Measurements from ENCODE around the gene ANO6.
"Not testable (repeated sequence)": the region's sequence is repeated elsewhere in the genome, so short reads cannot be mapped to it uniquely, and the experiment has no call there.

ANO6 gene

GRCh38 chr12:45235087-45236025 lies 19.5 kb downstream of the ANO6 start:
- DNase-seq = no peak

- not testable (repeated sequence) for DNase-seq
These were observed 20.5 kb downstream of the ANO6 start for GRCh38 chr12:45236383-45236782.

- DNase-seq = no peak
These were observed 26.3 kb downstream of the ANO6 start for GRCh38 chr12:45242180-45242579.

- no peak for DNase-seq
These were observed 28.1 kb downstream of the ANO6 start for GRCh38 chr12:45243963-45244362.

GRCh38 chr12:45244561-45245343 lies 28.9 kb downstream of the ANO6 start:
- no peak for DNase-seq

GRCh38 chr12:45246236-45246635 lies 30.3 kb downstream of the ANO6 start:
- no peak for DNase-seq

GRCh38 chr12:45247589-45247988 lies 31.7 kb downstream of the ANO6 start:
- DNase-seq = no peak

- DNase-seq = no peak
These were observed 32.2 kb downstream of the ANO6 start for GRCh38 chr12:45248095-45248494.

- no peak for DNase-seq
These were observed 38.4 kb downstream of the ANO6 start for GRCh38 chr12:45254254-45254653.

GRCh38 chr12:45256721-45257120 lies 40.8 kb downstream of the ANO6 start:
- no peak for DNase-seq

GRCh38 chr12:45257185-45257930 lies 41.5 kb downstream of the ANO6 start:
- no peak for DNase-seq

- DNase-seq = no peak
These were observed 43.8 kb downstream of the ANO6 start for GRCh38 chr12:45259675-45260074.

GRCh38 chr12:45260104-45260815 lies 44.4 kb downstream of the ANO6 start:
- DNase-seq = no peak

GRCh38 chr12:45260854-45261253 lies 45.0 kb downstream of the ANO6 start:
- DNase-seq = no peak

GRCh38 chr12:45262185-45262584 lies 46.3 kb downstream of the ANO6 start:
- not testable (repeated sequence) for DNase-seq

GRCh38 chr12:45263587-45263986 lies 47.7 kb downstream of the ANO6 start:
- no peak for DNase-seq

- peak; percentile 70 for DNase-seq
These were observed 52.9 kb downstream of the ANO6 start for GRCh38 chr12:45268672-45269411.

- DNase-seq = no peak
These were observed 53.5 kb downstream of the ANO6 start for GRCh38 chr12:45269412-45269751.

GRCh38 chr12:45270951-45271350 lies 55.1 kb downstream of the ANO6 start:
- DNase-seq = no peak

GRCh38 chr12:45273717-45274271 lies 57.9 kb downstream of the ANO6 start:
- no peak for DNase-seq

- no peak for DNase-seq
These were observed 60.4 kb downstream of the ANO6 start for GRCh38 chr12:45276154-45276755.
